BLaER1 treated with 17β-estradiol and CSF1 and Interleukin-3, amounts not matched to agents 10 nM and 100 nM (cell line): ENCODE measurements around the gene CD81.
A peak's percentile ranks its signal among the peaks of the same experiment; 100 is the strongest.

Source experiments
- H3K27ac ChIP-seq, 11 experiments: shearing (Covaris generic); formaldehyde crosslinking; 2 replicates each; pipeline ENCODE4 v1.8.1; 2022
- H3K27me3 ChIP-seq, 11 experiments: shearing (Covaris generic); formaldehyde crosslinking; 2 replicates each; pipeline ENCODE4 v1.8.1; 2022
- H3K36me3 ChIP-seq, 11 experiments: shearing (Covaris generic); formaldehyde crosslinking; 2 replicates each; pipeline ENCODE4 v1.8.1; 2022
- H3K4me1 ChIP-seq, 10 experiments: shearing (Covaris generic); formaldehyde crosslinking; 2 replicates each; pipeline ENCODE4 v1.8.1; 2022
- H3K4me2 ChIP-seq, 11 experiments: shearing (Covaris generic); formaldehyde crosslinking; 2 replicates each; pipeline ENCODE4 v1.8.1; 2022
- H3K4me3 ChIP-seq, 10 experiments: shearing (Covaris generic); formaldehyde crosslinking; 2 replicates each; pipeline ENCODE4 v1.8.1; 2022
- H3K9ac ChIP-seq, 11 experiments: shearing (Covaris generic); formaldehyde crosslinking; 2 replicates each; pipeline ENCODE4 v1.8.1; 2022
- H3K9me3 ChIP-seq, 11 experiments: shearing (Covaris generic); formaldehyde crosslinking; replicated peaks in 1 of 11; 2 replicates each; pipeline ENCODE4 v1.8.1; 2022
- H4K20me1 ChIP-seq, 11 experiments: shearing (Covaris generic); formaldehyde crosslinking; 2 replicates each; pipeline ENCODE4 v1.8.1; 2022
- Cebpa-rat ChIP-seq, 11 experiments: shearing (Covaris generic); IDR thresholded peaks; 2 replicates each; pipeline ENCODE4 v1.8.1; 2022

CD81 gene

GRCh38 chr11:2434506-2435255 is 57.6 kb downstream of the CD81 start:
- Histone ChIP-seq H3K36me3 (no peaks in the 10 kb centered on the region), H3K4me2 (no peak overlapping the region), H3K9ac (no peak overlapping the region), H3K27me3 (no peaks in the 10 kb centered on the region), H3K4me1 (peaks cover 0 to 7% (median 0%) of the 10 kb centered on the region in 10 experiments; a peak in 4 of 20 replicates), H3K4me3 (no peak overlapping the region), H4K20me1 (no peaks in the 10 kb centered on the region), H3K9me3 (peaks cover 0 to 9% (median 0%) of the 10 kb centered on the region in 11 experiments; a peak in 1 of 22 replicates), H3K27ac (no peak overlapping the region)
- TF ChIP-seq Cebpa-rat (IDR thresholded peaks at IDR 0.05): no peak

DNA sequence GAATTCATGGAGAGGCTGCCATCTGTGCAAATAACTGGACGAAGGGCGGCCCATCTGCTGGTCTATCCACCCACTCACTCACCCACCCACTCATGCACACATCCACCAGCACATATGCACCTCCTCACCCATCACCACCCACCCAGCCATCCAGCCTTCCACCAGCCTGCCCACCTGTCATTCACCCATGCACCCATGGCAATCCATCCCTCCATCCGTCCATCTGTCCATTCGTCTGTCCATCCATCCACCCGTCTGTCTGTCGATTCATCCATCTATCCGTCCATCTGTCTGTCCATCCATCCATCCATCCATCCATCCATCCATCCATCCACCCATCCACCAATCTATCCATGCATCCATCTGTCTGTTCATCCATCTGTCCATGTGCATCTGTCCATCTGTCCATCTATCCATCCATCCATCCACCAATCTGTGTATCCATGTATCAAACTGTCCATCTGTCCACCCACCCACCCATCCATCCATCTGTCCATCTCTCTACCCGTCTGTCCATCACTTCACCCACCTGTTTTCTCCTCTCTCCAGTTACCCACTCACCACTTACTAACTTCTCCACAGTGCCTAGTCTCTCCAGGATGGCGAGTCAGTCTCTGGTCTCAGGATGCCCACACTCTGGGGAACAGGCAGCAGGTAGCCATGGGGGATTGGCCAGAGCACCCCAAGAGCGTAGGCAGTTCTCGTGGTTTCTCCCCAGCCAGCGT is 58.3 kb downstream of the CD81 start:
- H3K4me3 ChIP-seq: no peak overlapping the region
- no peak overlapping the region for H3K9ac ChIP-seq
- no peaks in the 10 kb centered on the region for H3K36me3 ChIP-seq
- TF ChIP-seq Cebpa-rat (IDR thresholded peaks at IDR 0.05): no peak
- no peak overlapping the region for H3K4me2 ChIP-seq
- peaks cover 0 to 7% (median 2%) of the 10 kb centered on the region in 10 experiments; a peak in 7 of 20 replicates for H3K4me1 ChIP-seq
- H4K20me1 ChIP-seq: no peaks in the 10 kb centered on the region
- H3K9me3 ChIP-seq: peaks cover 0 to under 1% (median 0%) of the 10 kb centered on the region in 11 experiments; a peak in 1 of 22 replicates
- H3K27me3 ChIP-seq: no peaks in the 10 kb centered on the region
- H3K27ac ChIP-seq: no peak overlapping the region

GRCh38 chr11:2436013-2436520 is 59.0 kb downstream of the CD81 start:
- no peaks in the 10 kb centered on the region; a peak in 1 of 22 replicates for H4K20me1 ChIP-seq
- H3K9ac ChIP-seq: no peak overlapping the region
- no peak overlapping the region for H3K4me3 ChIP-seq
- H3K4me1 ChIP-seq: peaks cover 0 to 10% (median 7%) of the 10 kb centered on the region in 10 experiments; a peak in 9 of 20 replicates
- H3K36me3 ChIP-seq: no peaks in the 10 kb centered on the region
- no peaks in the 10 kb centered on the region for H3K9me3 ChIP-seq
- no peaks in the 10 kb centered on the region for H3K27me3 ChIP-seq
- H3K4me2 ChIP-seq: no peak overlapping the region
- no peak for TF ChIP-seq Cebpa-rat (IDR thresholded peaks at IDR 0.05)
- H3K27ac ChIP-seq: no peak overlapping the region

DNA sequence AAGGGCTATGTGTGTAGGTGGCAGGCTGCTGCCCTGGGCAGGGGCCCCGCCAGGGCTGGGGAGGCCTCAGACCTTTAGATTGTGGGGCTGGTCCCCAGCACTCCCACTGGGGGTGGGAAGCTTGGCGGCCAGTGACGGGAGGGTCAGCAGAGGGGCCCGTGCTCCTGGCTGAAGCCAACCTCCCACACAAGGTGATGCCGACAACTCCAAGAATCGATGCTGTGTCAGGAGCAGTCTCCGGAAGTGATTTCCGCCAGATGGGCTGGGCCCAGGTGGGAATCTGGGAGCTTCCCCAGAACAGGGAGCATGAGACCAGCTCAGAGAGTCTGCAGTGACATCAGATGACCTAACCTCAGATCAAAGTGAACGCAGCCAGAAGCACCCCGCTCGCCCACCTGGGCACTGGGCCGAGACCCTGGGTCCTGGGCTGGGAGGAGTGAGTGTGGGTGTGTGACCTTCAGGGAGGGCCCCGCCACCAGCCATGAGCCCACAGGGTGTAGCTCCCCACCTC is 59.5 kb downstream of the CD81 start:
- no peaks in the 10 kb centered on the region for H3K36me3 ChIP-seq
- no peak overlapping the region for H3K4me3 ChIP-seq
- no peak overlapping the region for H3K9ac ChIP-seq
- H3K27ac ChIP-seq: no peak overlapping the region
- no peak overlapping the region for H3K4me2 ChIP-seq
- H3K9me3 ChIP-seq: no peaks in the 10 kb centered on the region
- no peak for TF ChIP-seq Cebpa-rat (IDR thresholded peaks at IDR 0.05)
- no peaks in the 10 kb centered on the region for H3K27me3 ChIP-seq
- H4K20me1 ChIP-seq: no peaks in the 10 kb centered on the region; a peak in 1 of 22 replicates
- H3K4me1 ChIP-seq: peaks cover 0 to 10% (median 7%) of the 10 kb centered on the region in 10 experiments; a peak in 9 of 20 replicates

GRCh38 chr11:2437516-2437915 is 60.4 kb downstream of the CD81 start:
- Histone ChIP-seq H3K27me3 (no peaks in the 10 kb centered on the region), H3K27ac (no peak overlapping the region), H3K36me3 (no peaks in the 10 kb centered on the region), H4K20me1 (no peaks in the 10 kb centered on the region; a peak in 1 of 22 replicates), H3K4me1 (peaks cover 0 to 10% (median 0%) of the 10 kb centered on the region in 10 experiments; a peak in 6 of 20 replicates), H3K9me3 (no peaks in the 10 kb centered on the region), H3K4me3 (no peak overlapping the region), H3K4me2 (no peak overlapping the region), H3K9ac (no peak overlapping the region)
- no peak for TF ChIP-seq Cebpa-rat (IDR thresholded peaks at IDR 0.05)

DNA sequence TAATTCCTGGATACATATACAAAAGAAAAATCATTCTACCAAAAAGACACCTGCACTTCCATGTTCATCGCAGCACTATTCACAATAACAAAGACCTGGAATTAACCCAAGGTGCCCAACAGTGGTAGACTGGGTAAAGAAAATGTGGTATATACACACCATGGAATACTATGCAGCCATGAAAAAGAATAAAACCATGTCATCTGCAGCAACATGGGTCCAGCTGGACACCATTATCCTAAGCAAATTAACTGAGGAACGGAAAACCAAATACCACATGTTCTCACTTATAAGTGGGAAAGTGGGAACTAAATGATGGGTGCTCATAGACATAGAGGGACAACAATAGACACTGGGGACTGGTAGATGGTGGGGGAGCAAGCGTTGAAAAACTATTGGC is 62.7 kb downstream of the CD81 start:
- TF ChIP-seq Cebpa-rat (IDR thresholded peaks at IDR 0.05): no peak
- Histone ChIP-seq H3K4me1 (peaks cover 0 to 10% (median under 1%) of the 10 kb centered on the region in 10 experiments; a peak in 9 of 20 replicates), H3K27me3 (peaks cover 0 to 19% (median under 1%) of the 10 kb centered on the region in 11 experiments; a peak in 10 of 22 replicates), H4K20me1 (peaks cover 0 to 8% (median 0%) of the 10 kb centered on the region in 11 experiments; a peak in 2 of 22 replicates), H3K4me3 (no peak overlapping the region), H3K9ac (no peak overlapping the region), H3K36me3 (no peaks in the 10 kb centered on the region), H3K4me2 (no peak overlapping the region), H3K27ac (no peak overlapping the region), H3K9me3 (no peaks in the 10 kb centered on the region)

GRCh38 chr11:2440646-2441045 is 63.5 kb downstream of the CD81 start:
- Histone ChIP-seq H3K4me2 (peak overlapping the region in 3 of 11 experiments; percentile 4 to 18 (median 12); a peak in 4 of 22 replicates), H3K36me3 (no peaks in the 10 kb centered on the region), H3K27ac (no peak overlapping the region), H4K20me1 (peaks cover 0 to 8% (median 0%) of the 10 kb centered on the region in 11 experiments; a peak in 3 of 22 replicates), H3K4me1 (peaks cover 7 to 14% (median 8%) of the 10 kb centered on the region in 10 experiments), H3K27me3 (peaks cover 0 to 28% (median 8%) of the 10 kb centered on the region in 11 experiments; a peak in 18 of 22 replicates), H3K4me3 (no peak overlapping the region), H3K9me3 (no peaks in the 10 kb centered on the region), H3K9ac (no peak overlapping the region)
- TF ChIP-seq Cebpa-rat (IDR thresholded peaks at IDR 0.05): no peak

GRCh38 chr11:2441171-2441570 is 64.1 kb downstream of the CD81 start:
- TF ChIP-seq Cebpa-rat (IDR thresholded peaks at IDR 0.05): no peak
- H3K9ac ChIP-seq: no peak overlapping the region
- peaks cover 0 to 8% (median 0%) of the 10 kb centered on the region in 11 experiments; a peak in 3 of 22 replicates for H4K20me1 ChIP-seq
- no peak overlapping the region for H3K27ac ChIP-seq
- H3K4me2 ChIP-seq: peak overlapping the region in 3 of 11 experiments; percentile 4 to 18 (median 12); a peak in 3 of 22 replicates
- no peaks in the 10 kb centered on the region for H3K9me3 ChIP-seq
- peaks cover 13 to 19% (median 14%) of the 10 kb centered on the region in 10 experiments for H3K4me1 ChIP-seq
- H3K4me3 ChIP-seq: no peak overlapping the region
- H3K36me3 ChIP-seq: no peaks in the 10 kb centered on the region
- H3K27me3 ChIP-seq: peaks cover 0 to 33% (median 14%) of the 10 kb centered on the region in 11 experiments; a peak in 18 of 22 replicates

DNA sequence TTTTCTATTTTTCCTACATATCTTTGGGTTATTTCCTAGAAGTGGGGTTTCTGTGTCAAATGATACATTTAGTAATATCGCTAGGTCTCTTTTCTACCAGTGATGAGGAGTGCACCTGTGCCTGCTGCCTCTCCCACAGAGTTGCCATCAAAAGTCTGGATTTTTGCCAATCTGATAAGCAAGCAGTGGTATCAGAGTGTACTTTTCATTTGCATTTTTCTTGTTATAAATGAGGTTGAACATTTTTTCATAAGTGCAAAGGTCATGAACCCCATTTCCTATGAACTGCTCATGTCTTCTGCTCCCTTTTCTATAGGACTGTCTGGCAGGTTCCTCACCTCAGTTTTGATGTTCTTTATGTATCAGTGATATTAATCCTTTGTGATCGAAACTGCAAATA is 65.5 kb downstream of the CD81 start:
- peaks cover 27 to 33% (median 28%) of the 10 kb centered on the region in 10 experiments for H3K4me1 ChIP-seq
- no peak overlapping the region for H3K4me2 ChIP-seq
- H4K20me1 ChIP-seq: peaks cover 0 to 8% (median 0%) of the 10 kb centered on the region in 11 experiments; a peak in 3 of 22 replicates
- H3K27ac ChIP-seq: no peak overlapping the region
- H3K4me3 ChIP-seq: no peak overlapping the region
- peaks cover 0 to 37% (median 15%) of the 10 kb centered on the region in 11 experiments; a peak in 18 of 22 replicates for H3K27me3 ChIP-seq
- no peaks in the 10 kb centered on the region for H3K36me3 ChIP-seq
- H3K9me3 ChIP-seq: no peaks in the 10 kb centered on the region
- no peak overlapping the region for H3K9ac ChIP-seq
- no peak for TF ChIP-seq Cebpa-rat (IDR thresholded peaks at IDR 0.05)
